Osteoblast (primary cell): Measurements from ENCODE around the gene GAS7. TPM values are rescaled to one million over a fixed set of nuclear protein-coding genes. Genes with fewer than 3 reads are reported as not detected.

Experiments
- DNase-seq: peaks from one replicate; pipeline ENCODE4 v3.0.0; 2011; ENCODE audit warnings: low spot score, mixed read lengths; ENCODE audit not compliant: insufficient read length; ENCODE audit errors: missing footprints
- H2AFZ ChIP-seq: 2 replicates; pipeline ENCODE4 v1.6.0; 2011; ENCODE audit warnings: mild to moderate bottlenecking, low read length
- H3K27ac ChIP-seq: 2 replicates; pipeline ENCODE4 v1.5.1; 2011; ENCODE audit warnings: mild to moderate bottlenecking, low read depth, low read length, moderate library complexity
- H3K27me3 ChIP-seq: 2 replicates; pipeline ENCODE4 v1.6.0; 2012; ENCODE audit warnings: mild to moderate bottlenecking, control low read depth, inconsistent platforms, low read length, moderate library complexity; ENCODE audit not compliant: insufficient read depth
- H3K36me3 ChIP-seq: 2 replicates; pipeline ENCODE4 v1.5.1; 2011; ENCODE audit warnings: mild to moderate bottlenecking, low read length, control low read depth, moderate library complexity; ENCODE audit not compliant: insufficient read depth
- H3K4me1 ChIP-seq: 2 replicates; pipeline ENCODE4 v1.5.1; 2011; ENCODE audit warnings: mild to moderate bottlenecking, low read length, control low read depth, moderate library complexity; ENCODE audit not compliant: insufficient read depth
- H3K4me2 ChIP-seq: 2 replicates; pipeline ENCODE4 v1.6.0; 2011; ENCODE audit warnings: mild to moderate bottlenecking, low read length; ENCODE audit not compliant: insufficient read depth
- H3K4me3 ChIP-seq: fragments of 200-600 bp; sonication (generic); 3 replicates; pipeline ENCODE4 v1.5.1; 2012; ENCODE audit warnings: mild to moderate bottlenecking, low read length, inconsistent platforms; ENCODE audit not compliant: insufficient read depth
- H3K79me2 ChIP-seq: 2 replicates; pipeline ENCODE4 v1.6.0; 2012; ENCODE audit warnings: mild to moderate bottlenecking, low read length, control low read depth, inconsistent platforms; ENCODE audit not compliant: insufficient read depth
- H3K9me3 ChIP-seq: 2 replicates; pipeline ENCODE4 v1.5.1; 2011; ENCODE audit warnings: low read depth, low read length, control low read depth
- H4K20me1 ChIP-seq: 2 replicates; pipeline ENCODE4 v1.6.0; 2012; ENCODE audit warnings: mild to moderate bottlenecking, low read length, control low read depth; ENCODE audit not compliant: insufficient read depth
- CTCF ChIP-seq: IDR thresholded peaks from 2 replicates; pipeline ENCODE4 v1.5.1; 2011; ENCODE audit warnings: mild to moderate bottlenecking, low read depth, low read length, moderate library complexity; ENCODE audit errors: extremely low read depth
- total RNA-seq: library from RNA; depleted of rRNA; stranded (reverse); fragments of >200 nt; gene quantifications from 2 replicates; pipeline ENCODE4 v1.2.3, GENCODE V29; 2012

The GAS7 gene
- total RNA-seq, 1 donor: 3.6 TPM

GRCh38 chr17:10031606-10032005 is 166.8 kb downstream of the GAS7 start:
- Histone ChIP-seq H4K20me1 (no peaks in the 10 kb centered on the region), H3K4me2 (no peak overlapping the region)

GRCh38 chr17:10031127-10031526 is 167.3 kb downstream of the GAS7 start:
- no peaks in the 10 kb centered on the region for H3K79me2 ChIP-seq
- H3K4me3 ChIP-seq: no peak overlapping the region

More at GRCh38 chr17:10031606-10032005, 166.8 kb downstream of the GAS7 start:
- DNase-seq: no peak
- Histone ChIP-seq H3K9me3 (no peaks in the 10 kb centered on the region), H3K27me3 (no peaks in the 10 kb centered on the region), H3K4me3 (no peak overlapping the region), H3K36me3 (no peaks in the 10 kb centered on the region), H3K79me2 (no peaks in the 10 kb centered on the region), H3K4me1 (no peaks in the 10 kb centered on the region), H2AFZ (no peak overlapping the region), H3K27ac (no peak overlapping the region)
- TF ChIP-seq CTCF: no peak

GRCh38 chr17:10029129-10029528 is 169.3 kb downstream of the GAS7 start:
- H3K4me3 ChIP-seq: no peak overlapping the region
- H3K79me2 ChIP-seq: no peaks in the 10 kb centered on the region
- H3K36me3 ChIP-seq: no peaks in the 10 kb centered on the region
- no peak overlapping the region for H2AFZ ChIP-seq
- no peaks in the 10 kb centered on the region for H3K27me3 ChIP-seq
- H3K4me2 ChIP-seq: no peak overlapping the region
- no peaks in the 10 kb centered on the region for H4K20me1 ChIP-seq
- no peaks in the 10 kb centered on the region for H3K4me1 ChIP-seq
- no peak for TF ChIP-seq CTCF
- DNase-seq: no peak
- no peaks in the 10 kb centered on the region for H3K9me3 ChIP-seq
- no peak overlapping the region for H3K27ac ChIP-seq

More at GRCh38 chr17:10031127-10031526, 167.3 kb downstream of the GAS7 start:
- Histone ChIP-seq H3K9me3 (no peaks in the 10 kb centered on the region), H3K4me2 (no peak overlapping the region), H3K27me3 (no peaks in the 10 kb centered on the region), H2AFZ (no peak overlapping the region), H3K4me1 (no peaks in the 10 kb centered on the region), H4K20me1 (no peaks in the 10 kb centered on the region), H3K27ac (no peak overlapping the region), H3K36me3 (no peaks in the 10 kb centered on the region)
- DNase-seq: no peak
- TF ChIP-seq CTCF: no peak

- Histone ChIP-seq H3K36me3 (no peaks in the 10 kb centered on the region), H3K27me3 (no peaks in the 10 kb centered on the region), H4K20me1 (no peaks in the 10 kb centered on the region), H3K9me3 (no peaks in the 10 kb centered on the region), H2AFZ (no peak overlapping the region), H3K4me3 (no peak overlapping the region), H3K4me2 (no peak overlapping the region), H3K4me1 (no peaks in the 10 kb centered on the region), H3K79me2 (no peaks in the 10 kb centered on the region), H3K27ac (no peak overlapping the region)
- no peak for TF ChIP-seq CTCF
- DNase-seq: peak; percentile 30
Measured at GRCh38 chr17:10025976-10026901, 172.2 kb downstream of the GAS7 start.
